ENCODE results near the gene RAB20. TPM values are rescaled to one million over a fixed set of nuclear protein-coding genes. Genes with fewer than 3 reads are reported as not detected.
A peak's percentile ranks its signal among the peaks of the same experiment; 100 is the strongest.

The RAB20 gene
- total and polyA plus RNA-seq, 9 of the 15 experiments (the other 6 are each of a cell fraction or from before 2014, with no cell fraction given), result 0.62 to 9.2 (median 5.4) TPM

DNA sequence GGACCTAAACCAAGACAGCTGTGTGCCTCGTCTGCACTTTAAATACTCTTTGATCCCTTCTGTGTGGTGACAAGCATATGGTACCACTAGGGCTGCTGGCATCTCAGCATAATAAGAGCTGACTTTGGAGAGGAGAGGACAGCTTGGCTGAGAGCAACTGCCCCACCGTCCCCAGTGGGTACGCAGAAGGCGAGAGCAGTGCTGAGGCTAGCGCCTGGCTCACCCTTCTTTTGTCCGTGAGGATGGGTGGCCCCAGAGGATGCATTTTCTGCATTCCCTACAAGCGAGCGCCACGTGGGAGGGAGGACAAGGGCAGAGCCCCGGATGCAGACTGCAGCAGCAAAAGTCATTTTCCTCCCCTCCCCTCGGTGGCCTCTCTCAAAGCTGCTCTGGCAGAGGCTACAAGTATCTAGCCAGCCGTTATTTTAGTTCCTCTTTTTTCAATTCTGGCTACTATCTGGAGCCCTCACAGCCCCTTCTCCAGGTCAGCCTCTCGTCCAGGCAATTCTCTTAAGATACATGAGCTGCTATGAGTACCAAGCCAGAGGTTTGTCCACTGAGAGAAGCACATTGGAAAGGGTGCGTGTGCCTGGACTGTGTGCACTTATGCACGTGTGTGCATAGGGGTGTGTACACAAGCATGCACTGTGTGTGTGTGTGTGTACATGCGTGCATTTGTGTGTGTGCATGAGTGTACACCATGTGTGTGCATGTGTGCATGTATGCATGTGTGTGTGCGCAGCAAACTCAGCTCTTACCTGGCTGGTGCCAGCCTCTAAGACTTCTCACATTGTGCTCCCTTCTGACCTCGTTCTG lies 51.3 kb downstream of the RAB20 start (continued):
- no peak for TF ChIP-seq ZNF311 (CRISPR knock-in tag; IDR thresholded peaks at IDR 0.05)
- TF ChIP-seq MIER1 (IDR thresholded peaks at IDR 0.05; ENCODE audit: low read depth), result no peak
- no peak for TF ChIP-seq NFIC (IDR thresholded peaks at IDR 0.05)
- TF ChIP-seq RHOXF2B (CRISPR knock-in tag; conservative IDR thresholded peaks at IDR 0.05), result no peak
- TF ChIP-seq, protein P1, sequence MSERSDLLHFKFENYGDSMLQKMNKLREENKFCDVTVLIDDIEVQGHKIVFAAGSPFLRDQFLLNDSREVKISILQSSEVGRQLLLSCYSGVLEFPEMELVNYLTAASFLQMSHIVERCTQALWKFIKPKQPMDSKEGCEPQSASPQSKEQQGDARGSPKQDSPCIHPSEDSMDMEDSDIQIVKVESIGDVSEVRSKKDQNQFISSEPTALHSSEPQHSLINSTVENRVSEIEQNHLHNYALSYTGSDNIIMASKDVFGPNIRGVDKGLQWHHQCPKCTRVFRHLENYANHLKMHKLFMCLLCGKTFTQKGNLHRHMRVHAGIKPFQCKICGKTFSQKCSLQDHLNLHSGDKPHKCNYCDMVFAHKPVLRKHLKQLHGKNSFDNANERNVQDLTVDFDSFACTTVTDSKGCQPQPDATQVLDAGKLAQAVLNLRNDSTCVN (CRISPR knock-in tag; IDR thresholded peaks at IDR 0.05), result no peak
- TF ChIP-seq ZNF766 (CRISPR knock-in tag; conservative IDR thresholded peaks at IDR 0.05), result no peak
- no peak for TF ChIP-seq NR3C1 (CRISPR knock-in tag; IDR thresholded peaks at IDR 0.05)
- peak; percentile 45 for TF ChIP-seq NCOR1 (IDR thresholded peaks at IDR 0.05)
- TF ChIP-seq, protein P2, sequence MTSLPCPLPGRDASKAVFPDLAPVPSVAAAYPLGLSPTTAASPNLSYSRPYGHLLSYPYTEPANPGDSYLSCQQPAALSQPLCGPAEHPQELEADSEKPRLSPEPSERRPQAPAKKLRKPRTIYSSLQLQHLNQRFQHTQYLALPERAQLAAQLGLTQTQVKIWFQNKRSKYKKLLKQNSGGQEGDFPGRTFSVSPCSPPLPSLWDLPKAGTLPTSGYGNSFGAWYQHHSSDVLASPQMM (CRISPR knock-in tag; IDR thresholded peaks at IDR 0.05), result no peak
- TF ChIP-seq HNRNPLL (IDR thresholded peaks at IDR 0.05; ENCODE audit: low read depth, low read length, poor library complexity, severe bottlenecking), result no peak
- no peak for TF ChIP-seq ZKSCAN3 (CRISPR knock-in tag; IDR thresholded peaks at IDR 0.05)
- TF ChIP-seq FOXK2 (conservative IDR thresholded peaks at IDR 0.05 in 1 of 2, IDR thresholded peaks at IDR 0.05 in 1 of 2; ENCODE audit: low read depth in 2 of 2), result no peak
- TF ChIP-seq, protein P3, sequence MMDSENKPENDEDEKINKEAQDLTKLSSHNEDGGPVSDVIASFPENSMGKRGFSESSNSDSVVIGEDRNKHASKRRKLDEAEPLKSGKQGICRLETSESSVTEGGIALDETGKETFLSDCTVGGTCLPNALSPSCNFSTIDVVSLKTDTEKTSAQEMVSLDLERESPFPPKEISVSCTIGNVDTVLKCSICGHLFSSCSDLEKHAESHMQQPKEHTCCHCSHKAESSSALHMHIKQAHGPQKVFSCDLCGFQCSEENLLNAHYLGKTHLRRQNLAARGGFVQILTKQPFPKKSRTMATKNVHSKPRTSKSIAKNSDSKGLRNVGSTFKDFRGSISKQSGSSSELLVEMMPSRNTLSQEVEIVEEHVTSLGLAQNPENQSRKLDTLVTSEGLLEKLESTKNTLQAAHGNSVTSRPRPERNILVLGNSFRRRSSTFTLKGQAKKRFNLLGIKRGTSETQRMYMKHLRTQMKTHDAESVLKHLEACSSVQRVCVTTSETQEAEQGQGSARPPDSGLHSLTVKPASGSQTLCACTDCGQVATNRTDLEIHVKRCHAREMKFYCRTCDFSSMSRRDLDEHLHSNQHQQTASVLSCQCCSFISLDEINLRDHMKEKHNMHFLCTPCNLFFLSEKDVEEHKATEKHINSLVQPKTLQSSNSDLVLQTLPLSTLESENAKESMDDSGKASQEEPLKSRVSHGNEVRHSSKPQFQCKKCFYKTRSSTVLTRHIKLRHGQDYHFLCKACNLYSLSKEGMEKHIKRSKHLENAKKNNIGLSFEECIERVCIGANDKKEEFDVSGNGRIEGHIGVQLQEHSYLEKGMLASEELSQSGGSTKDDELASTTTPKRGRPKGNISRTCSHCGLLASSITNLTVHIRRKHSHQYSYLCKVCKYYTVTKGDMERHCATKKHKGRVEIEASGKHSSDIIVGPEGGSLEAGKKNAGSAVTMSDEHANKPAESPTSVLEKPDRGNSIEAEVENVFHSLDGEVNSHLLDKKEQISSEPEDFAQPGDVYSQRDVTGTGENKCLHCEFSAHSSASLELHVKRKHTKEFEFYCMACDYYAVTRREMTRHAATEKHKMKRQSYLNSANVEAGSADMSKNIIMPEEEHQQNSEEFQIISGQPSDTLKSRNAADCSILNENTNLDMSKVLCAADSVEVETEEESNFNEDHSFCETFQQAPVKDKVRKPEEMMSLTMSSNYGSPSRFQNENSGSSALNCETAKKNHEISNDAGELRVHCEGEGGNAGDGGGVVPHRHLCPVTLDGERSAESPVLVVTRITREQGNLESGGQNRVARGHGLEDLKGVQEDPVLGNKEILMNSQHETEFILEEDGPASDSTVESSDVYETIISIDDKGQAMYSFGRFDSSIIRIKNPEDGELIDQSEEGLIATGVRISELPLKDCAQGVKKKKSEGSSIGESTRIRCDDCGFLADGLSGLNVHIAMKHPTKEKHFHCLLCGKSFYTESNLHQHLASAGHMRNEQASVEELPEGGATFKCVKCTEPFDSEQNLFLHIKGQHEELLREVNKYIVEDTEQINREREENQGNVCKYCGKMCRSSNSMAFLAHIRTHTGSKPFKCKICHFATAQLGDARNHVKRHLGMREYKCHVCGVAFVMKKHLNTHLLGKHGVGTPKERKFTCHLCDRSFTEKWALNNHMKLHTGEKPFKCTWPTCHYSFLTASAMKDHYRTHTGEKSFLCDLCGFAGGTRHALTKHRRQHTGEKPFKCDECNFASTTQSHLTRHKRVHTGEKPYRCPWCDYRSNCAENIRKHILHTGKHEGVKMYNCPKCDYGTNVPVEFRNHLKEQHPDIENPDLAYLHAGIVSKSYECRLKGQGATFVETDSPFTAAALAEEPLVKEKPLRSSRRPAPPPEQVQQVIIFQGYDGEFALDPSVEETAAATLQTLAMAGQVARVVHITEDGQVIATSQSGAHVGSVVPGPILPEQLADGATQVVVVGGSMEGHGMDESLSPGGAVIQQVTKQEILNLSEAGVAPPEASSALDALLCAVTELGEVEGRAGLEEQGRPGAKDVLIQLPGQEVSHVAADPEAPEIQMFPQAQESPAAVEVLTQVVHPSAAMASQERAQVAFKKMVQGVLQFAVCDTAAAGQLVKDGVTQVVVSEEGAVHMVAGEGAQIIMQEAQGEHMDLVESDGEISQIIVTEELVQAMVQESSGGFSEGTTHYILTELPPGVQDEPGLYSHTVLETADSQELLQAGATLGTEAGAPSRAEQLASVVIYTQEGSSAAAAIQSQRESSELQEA (IDR thresholded peaks at IDR 0.05; ENCODE audit: low read depth), result no peak
- no peak for TF ChIP-seq NCOA2 (IDR thresholded peaks at IDR 0.05; ENCODE audit: partially characterized antibody in 2 of 2)
